ENCODE data around the gene PROM1.

DNA sequence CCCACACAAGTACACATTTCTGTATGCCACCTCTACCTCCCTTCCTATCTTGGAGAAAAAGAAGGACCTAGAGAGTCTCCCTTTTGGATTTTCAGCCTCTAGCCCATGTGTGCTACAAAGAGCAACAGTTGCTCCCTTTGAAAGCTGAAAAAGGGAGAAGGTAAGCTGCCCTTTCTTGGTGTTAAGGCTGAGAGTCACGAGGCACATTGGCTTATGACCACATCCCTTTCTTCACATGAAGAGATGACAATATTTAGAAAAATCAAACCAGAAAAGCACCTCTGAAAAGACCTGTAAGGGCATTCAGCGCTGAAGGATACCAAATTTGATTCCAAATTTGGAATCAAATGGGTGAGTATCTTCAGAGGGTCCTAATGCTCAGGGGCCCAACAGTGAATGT, 138.9 kb downstream of the PROM1 start:
- no peak for TF ChIP-seq EZH2 (IDR thresholded peaks at IDR 0.05; ENCODE audit: low read length, missing control alignments)
- TF ChIP-seq, protein P1, sequence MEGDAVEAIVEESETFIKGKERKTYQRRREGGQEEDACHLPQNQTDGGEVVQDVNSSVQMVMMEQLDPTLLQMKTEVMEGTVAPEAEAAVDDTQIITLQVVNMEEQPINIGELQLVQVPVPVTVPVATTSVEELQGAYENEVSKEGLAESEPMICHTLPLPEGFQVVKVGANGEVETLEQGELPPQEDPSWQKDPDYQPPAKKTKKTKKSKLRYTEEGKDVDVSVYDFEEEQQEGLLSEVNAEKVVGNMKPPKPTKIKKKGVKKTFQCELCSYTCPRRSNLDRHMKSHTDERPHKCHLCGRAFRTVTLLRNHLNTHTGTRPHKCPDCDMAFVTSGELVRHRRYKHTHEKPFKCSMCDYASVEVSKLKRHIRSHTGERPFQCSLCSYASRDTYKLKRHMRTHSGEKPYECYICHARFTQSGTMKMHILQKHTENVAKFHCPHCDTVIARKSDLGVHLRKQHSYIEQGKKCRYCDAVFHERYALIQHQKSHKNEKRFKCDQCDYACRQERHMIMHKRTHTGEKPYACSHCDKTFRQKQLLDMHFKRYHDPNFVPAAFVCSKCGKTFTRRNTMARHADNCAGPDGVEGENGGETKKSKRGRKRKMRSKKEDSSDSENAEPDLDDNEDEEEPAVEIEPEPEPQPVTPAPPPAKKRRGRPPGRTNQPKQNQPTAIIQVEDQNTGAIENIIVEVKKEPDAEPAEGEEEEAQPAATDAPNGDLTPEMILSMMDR (conservative IDR thresholded peaks at IDR 0.05 in 1 of 2, IDR thresholded peaks at IDR 0.05 in 1 of 2; ENCODE audit: low read depth in 1 of 2, low read length in 2 of 2), result no peak

Data from fibroblast of lung (primary cell).